BLaER1 (cell line): ENCODE data around the gene DUS2.
"Not testable (repeated sequence)": the region's sequence is repeated elsewhere in the genome, so short reads cannot be mapped to it uniquely, and the experiment has no call there.

Source experiments
- H3K27ac ChIP-seq: shearing (Covaris generic); formaldehyde crosslinking; 2 replicates; pipeline ENCODE4 v1.8.1; 2022
- H3K27me3 ChIP-seq: shearing (Covaris generic); formaldehyde crosslinking; 2 replicates; pipeline ENCODE4 v1.8.1; 2022
- H3K36me3 ChIP-seq: shearing (Covaris generic); formaldehyde crosslinking; 2 replicates; pipeline ENCODE4 v1.8.1; 2022
- H3K4me1 ChIP-seq: shearing (Covaris generic); formaldehyde crosslinking; 2 replicates; pipeline ENCODE4 v1.8.1; 2022
- H3K4me2 ChIP-seq: shearing (Covaris generic); formaldehyde crosslinking; 2 replicates; pipeline ENCODE4 v1.8.1; 2022
- H3K4me3 ChIP-seq: shearing (Covaris generic); formaldehyde crosslinking; 2 replicates; pipeline ENCODE4 v1.8.1; 2022
- H3K9ac ChIP-seq: shearing (Covaris generic); formaldehyde crosslinking; 2 replicates; pipeline ENCODE4 v1.8.1; 2022
- H3K9me3 ChIP-seq: shearing (Covaris generic); formaldehyde crosslinking; 2 replicates; pipeline ENCODE4 v1.8.1; 2022
- H4K20me1 ChIP-seq: shearing (Covaris generic); formaldehyde crosslinking; 2 replicates; pipeline ENCODE4 v1.8.1; 2022
- Cebpa-rat ChIP-seq: shearing (Covaris generic); IDR thresholded peaks from 2 replicates; pipeline ENCODE4 v1.8.1; 2022

Gene DUS2

DNA sequence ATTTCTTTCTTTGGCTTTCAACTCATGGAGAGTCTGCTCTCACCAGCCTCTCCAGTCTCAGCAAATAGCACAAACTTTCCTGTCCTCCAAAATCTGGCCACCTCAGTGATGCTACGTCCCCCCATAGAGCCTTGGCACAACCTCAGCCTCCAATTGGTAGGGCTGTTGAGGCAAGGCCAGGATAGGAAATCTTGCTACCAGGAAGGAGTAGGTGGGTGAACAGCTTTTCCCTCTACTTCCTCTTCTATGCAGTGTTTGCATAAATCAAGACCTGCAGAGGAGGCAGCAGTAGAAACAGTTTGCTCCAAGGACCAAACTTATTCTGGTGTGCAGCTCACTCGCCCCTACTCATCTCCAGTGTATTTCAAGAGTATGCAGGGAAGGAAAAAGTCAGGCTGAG is 23.1 kb upstream of the DUS2 start:
- no peak for TF ChIP-seq Cebpa-rat
- no peaks in the 10 kb centered on the region for H4K20me1 ChIP-seq
- peak overlapping the region; percentile 59; the same call in 1 of the 2 replicates for H3K27ac ChIP-seq
- H3K9me3 ChIP-seq = peaks cover 9% of the 10 kb centered on the region; the same call in 1 of the 2 replicates
- H3K4me3 ChIP-seq = no peak overlapping the region
- no peak overlapping the region for H3K9ac ChIP-seq
- no peaks in the 10 kb centered on the region for H3K27me3 ChIP-seq
- H3K4me1 ChIP-seq = peaks cover 30% of the 10 kb centered on the region
- H3K4me2 ChIP-seq = peak overlapping the region; percentile 82
- H3K36me3 ChIP-seq = no peaks in the 10 kb centered on the region

DNA sequence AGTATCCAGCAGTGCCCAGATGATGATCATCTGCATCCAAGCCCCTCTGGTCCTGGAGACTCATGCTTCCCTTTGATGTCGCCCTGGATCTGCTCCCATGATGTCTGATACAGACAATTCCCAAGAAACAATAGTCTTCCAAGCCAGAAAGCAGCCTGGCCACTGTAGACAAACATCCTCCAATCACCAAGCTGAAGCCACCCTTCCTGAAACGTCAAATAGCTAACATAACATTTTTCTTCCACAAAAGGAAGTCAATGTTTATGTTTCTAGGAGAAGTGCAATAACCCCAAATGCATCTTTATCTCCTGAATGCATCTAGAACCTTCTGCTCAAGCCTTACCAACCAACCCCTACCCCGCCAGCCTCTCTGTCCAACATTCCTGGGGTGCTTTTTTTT is 22.6 kb upstream of the DUS2 start:
- H4K20me1 ChIP-seq = no peaks in the 10 kb centered on the region
- H3K27ac ChIP-seq = 0 out of 2 replicates have a peak overlapping the region, but pooled peaks have one; percentile 59
- H3K9ac ChIP-seq = no peak overlapping the region
- no peaks in the 10 kb centered on the region for H3K27me3 ChIP-seq
- H3K4me1 ChIP-seq = peaks cover 26% of the 10 kb centered on the region
- no peaks in the 10 kb centered on the region for H3K36me3 ChIP-seq
- H3K4me3 ChIP-seq = no peak overlapping the region
- TF ChIP-seq Cebpa-rat = no peak
- peak overlapping the region; percentile 82 for H3K4me2 ChIP-seq
- H3K9me3 ChIP-seq = peaks cover 9% of the 10 kb centered on the region; the same call in 1 of the 2 replicates

DNA sequence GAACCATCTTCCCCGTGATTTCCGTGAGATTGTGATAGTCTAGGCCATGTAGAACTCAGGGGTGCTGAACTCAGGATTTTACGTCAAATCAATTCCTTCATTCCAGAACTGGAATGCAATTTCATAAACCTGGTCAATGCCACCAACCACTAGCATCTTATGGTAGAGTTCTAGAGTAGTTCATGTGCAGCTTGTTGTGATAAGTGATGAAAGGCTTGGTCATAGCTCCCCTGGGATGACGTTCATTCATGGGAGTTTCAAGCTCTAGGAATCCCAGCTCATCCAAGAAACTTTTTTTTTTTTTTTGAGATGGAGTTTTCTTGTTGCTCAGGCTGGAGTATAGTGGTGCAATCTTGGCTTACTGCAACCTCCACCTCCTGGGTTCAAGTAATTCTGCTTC is 20.1 kb upstream of the DUS2 start:
- peaks cover 5% of the 10 kb centered on the region; the same call in 1 of the 2 replicates for H3K9me3 ChIP-seq
- no peak overlapping the region for H3K9ac ChIP-seq
- H3K27ac ChIP-seq = no peak overlapping the region
- no peak overlapping the region for H3K4me2 ChIP-seq
- no peaks in the 10 kb centered on the region for H3K36me3 ChIP-seq
- TF ChIP-seq Cebpa-rat = no peak
- peaks cover 26% of the 10 kb centered on the region for H3K4me1 ChIP-seq
- no peak overlapping the region for H3K4me3 ChIP-seq
- no peaks in the 10 kb centered on the region for H4K20me1 ChIP-seq
- no peaks in the 10 kb centered on the region for H3K27me3 ChIP-seq

DNA sequence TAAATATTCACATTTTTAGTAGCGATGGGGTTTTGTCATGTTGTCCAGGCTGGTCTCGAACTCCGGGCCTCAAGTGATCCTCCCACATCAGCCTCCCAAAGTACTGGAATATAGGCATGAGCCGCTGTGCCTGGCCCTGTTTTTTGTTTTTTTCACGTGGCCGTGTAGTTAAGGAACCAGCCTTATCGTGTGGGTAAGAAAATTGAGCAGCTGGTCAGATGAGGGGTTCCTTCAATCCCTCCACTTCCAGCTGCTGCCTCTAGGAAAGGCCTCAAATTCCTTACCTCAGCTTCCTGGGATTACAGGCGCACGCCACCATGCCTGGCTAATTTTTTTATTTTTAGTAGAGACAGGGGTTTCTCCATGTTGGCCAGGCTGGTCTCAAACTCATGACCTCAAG is 17.9 kb upstream of the DUS2 start:
- Histone ChIP-seq H3K9me3 (no peaks in the 10 kb centered on the region), H3K4me3 (no peak overlapping the region), H3K9ac (no peak overlapping the region), H3K27ac (no peak overlapping the region), H3K4me2 (no peak overlapping the region), H4K20me1 (no peaks in the 10 kb centered on the region), H3K36me3 (no peaks in the 10 kb centered on the region), H3K4me1 (peaks cover 4% of the 10 kb centered on the region), H3K27me3 (no peaks in the 10 kb centered on the region)
- TF ChIP-seq Cebpa-rat = no peak

DNA sequence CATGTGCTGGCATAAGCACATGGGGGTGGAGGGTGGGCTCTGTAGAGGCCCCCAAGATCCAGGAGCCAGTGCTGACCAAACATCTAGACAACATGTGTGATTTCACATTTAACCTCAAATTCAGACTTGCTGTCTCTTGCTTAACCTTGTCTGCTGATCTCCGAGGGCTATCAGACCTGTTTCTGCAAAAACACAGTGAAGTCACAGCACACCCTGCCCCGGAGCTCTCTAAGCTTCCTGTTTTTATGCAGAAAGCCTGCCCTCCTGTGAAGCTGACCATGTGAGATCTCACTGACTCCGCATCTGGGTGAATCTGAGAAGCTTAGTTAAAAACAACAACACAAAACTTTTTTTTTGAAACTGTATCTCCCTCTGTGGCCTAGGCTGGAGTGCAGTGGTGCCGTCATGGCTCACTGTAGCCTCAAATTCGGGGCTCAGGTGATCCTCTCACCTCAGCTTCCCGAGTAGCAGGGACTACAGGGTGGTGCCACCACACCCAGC is 17.2 kb upstream of the DUS2 start:
- Histone ChIP-seq H3K9ac (no peak overlapping the region), H3K4me1 (no peaks in the 10 kb centered on the region; the same call in 1 of the 2 replicates), H3K27me3 (no peaks in the 10 kb centered on the region), H3K9me3 (no peaks in the 10 kb centered on the region), H3K4me3 (no peak overlapping the region), H3K4me2 (no peak overlapping the region), H4K20me1 (no peaks in the 10 kb centered on the region), H3K36me3 (no peaks in the 10 kb centered on the region), H3K27ac (no peak overlapping the region)
- TF ChIP-seq Cebpa-rat = no peak

DNA sequence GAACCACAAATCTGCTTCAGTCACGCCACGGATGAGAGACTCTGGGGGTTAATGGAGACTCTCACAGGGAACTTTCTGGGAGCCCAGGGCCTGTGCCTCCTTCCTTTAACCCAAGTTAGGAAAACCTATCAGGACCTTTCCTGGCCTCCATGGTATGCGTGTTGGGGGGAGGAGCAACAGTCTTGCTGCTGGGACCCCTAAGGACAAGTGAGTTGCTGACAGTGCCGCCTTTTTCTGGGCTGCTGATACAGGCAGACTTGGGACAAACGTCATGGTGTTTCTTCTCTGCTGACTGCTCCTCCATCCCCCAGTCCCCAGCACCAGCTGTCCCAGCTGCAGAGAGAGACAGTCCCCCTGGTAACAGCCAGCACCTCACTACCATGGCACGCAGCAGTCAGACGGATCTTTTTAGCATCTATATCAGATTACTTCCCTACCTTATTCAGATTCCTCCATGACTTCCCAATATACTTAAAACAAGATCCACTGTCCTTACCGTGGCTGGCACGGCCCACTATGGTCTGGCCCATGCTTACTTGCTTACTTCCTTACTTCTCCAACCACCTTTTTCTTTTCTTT is 13.8 kb upstream of the DUS2 start:
- Histone ChIP-seq H3K36me3 (no peaks in the 10 kb centered on the region), H3K4me2 (no peak overlapping the region), H3K27me3 (no peaks in the 10 kb centered on the region), H3K4me1 (no peaks in the 10 kb centered on the region; the same call in 1 of the 2 replicates), H3K9ac (no peak overlapping the region), H3K27ac (no peak overlapping the region), H3K9me3 (no peaks in the 10 kb centered on the region), H4K20me1 (no peaks in the 10 kb centered on the region), H3K4me3 (no peak overlapping the region)
- no peak for TF ChIP-seq Cebpa-rat

DNA sequence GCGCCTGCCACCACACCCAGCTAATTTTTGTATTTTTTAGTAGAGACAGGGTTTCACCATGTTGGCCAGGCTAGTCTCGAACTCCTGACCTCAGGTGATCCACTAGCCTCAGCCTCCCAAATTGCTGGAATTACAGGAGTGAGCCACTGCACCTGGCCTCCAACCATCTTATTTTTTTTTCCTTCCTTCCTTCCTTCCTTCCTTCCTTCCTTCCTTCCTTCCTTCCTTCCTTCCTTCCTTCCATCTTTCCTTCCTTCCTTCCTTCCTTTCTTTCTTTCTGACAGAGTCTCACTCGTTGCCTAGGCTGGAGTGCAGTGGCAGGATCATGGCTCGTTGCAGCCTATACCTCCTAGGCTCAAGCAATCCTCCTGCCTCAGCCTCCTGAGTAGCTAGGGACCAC is 13.2 kb upstream of the DUS2 start:
- not testable (repeated sequence) for H3K4me2 ChIP-seq, H4K20me1 ChIP-seq, H3K9ac ChIP-seq, H3K9me3 ChIP-seq, H3K27ac ChIP-seq, H3K4me1 ChIP-seq, H3K27me3 ChIP-seq, H3K4me3 ChIP-seq, H3K36me3 ChIP-seq

DNA sequence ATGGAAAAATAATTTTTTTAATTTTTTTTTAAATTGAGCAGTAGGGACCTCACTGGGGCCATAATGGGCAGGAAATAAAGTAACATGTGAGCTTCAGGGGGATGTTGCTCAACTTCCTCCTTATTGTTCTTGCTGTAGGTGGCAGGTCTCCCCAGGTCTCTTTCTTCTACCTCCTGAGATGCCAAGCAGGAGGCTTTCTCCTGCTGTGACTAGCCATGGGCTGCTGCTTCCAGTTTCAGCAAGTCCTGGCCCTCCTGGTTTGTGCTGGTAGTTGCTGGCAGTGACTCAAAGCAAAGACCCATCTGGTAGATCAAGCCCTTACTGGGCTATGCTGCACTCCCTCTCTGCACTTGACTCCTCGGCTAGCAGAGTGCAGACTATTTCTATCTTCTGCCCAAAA is 9.6 kb upstream of the DUS2 start:
- no peaks in the 10 kb centered on the region for H3K27me3 ChIP-seq
- H3K9me3 ChIP-seq = no peaks in the 10 kb centered on the region
- no peak for TF ChIP-seq Cebpa-rat
- no peak overlapping the region for H3K27ac ChIP-seq
- H4K20me1 ChIP-seq = no peaks in the 10 kb centered on the region
- H3K4me3 ChIP-seq = no peak overlapping the region
- no peak overlapping the region for H3K4me2 ChIP-seq
- H3K36me3 ChIP-seq = no peaks in the 10 kb centered on the region
- no peak overlapping the region for H3K9ac ChIP-seq
- no peaks in the 10 kb centered on the region for H3K4me1 ChIP-seq

DNA sequence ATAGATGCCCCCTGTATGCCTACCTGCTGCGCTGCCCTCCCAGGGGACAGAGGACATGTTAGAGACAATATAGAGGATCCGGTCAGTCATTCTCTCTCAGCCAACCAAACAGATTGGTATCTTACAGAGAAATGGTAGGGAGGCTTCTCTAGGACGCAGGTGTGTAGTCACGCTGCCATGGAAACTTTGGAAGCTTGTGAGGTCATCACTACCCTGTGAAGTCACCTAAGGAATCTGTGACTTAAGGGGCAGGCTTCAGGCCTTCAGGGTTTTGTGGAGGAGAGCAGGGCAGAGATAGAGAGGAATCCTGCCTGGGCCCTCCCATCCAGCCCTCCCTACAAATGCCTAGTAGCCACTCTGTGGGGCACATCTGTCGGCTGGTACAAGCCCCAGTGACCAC is 7.4 kb upstream of the DUS2 start, which contains the start of gene DPEP2NB:
TSS of gene DPEP2NB (minus strand) at position 231 of the 400 bp plus-strand sequence. CDS start at position 90, 141 bp downstream.
- no peaks in the 10 kb centered on the region for H3K4me1 ChIP-seq
- H3K4me2 ChIP-seq = no peak within 1 kb of the TSS
- no peaks in the 10 kb centered on the region for H3K36me3 ChIP-seq
- H3K27ac ChIP-seq = no peak within 1 kb of the TSS
- H4K20me1 ChIP-seq = no peaks in the 10 kb centered on the region
- no peak for TF ChIP-seq Cebpa-rat
- H3K9ac ChIP-seq = no peak within 1 kb of the TSS
- no peaks in the 10 kb centered on the region for H3K27me3 ChIP-seq
- no peak within 1 kb of the TSS for H3K4me3 ChIP-seq
- no peaks in the 10 kb centered on the region for H3K9me3 ChIP-seq

DNA sequence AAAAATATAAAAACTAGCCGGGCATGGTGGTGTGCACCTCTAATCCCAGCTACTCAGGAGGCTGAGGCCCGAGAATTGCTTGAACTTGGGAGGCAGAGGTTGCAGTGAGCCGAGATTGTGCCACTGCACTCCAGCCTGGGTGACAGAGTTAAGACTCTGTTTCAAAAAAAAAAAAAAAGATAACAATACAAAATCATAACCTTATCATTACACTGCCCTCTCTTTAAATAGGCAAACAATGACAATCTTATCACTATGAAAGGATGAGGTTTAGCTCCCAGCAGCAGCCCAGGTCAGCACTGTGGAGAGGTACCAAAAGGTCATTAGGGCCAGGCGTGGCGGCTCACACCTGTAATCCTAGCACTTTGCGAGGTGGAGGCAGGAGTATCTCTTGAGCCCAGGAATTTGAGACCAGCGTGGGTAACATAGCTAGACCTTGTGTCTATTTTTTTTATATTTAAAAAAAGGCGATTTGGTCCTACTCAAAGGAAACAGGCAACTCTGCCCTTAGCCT is 3.9 kb upstream of the DUS2 start:
- no peak for TF ChIP-seq Cebpa-rat
- H3K9ac ChIP-seq = no peak overlapping the region

More for the DNA sequence above, 3.9 kb upstream of the DUS2 start:
- H3K9me3 ChIP-seq = no peaks in the 10 kb centered on the region
- no peaks in the 10 kb centered on the region for H3K27me3 ChIP-seq
- H3K27ac ChIP-seq = no peak overlapping the region
- peaks cover 12% of the 10 kb centered on the region for H3K36me3 ChIP-seq
- peaks cover 22% of the 10 kb centered on the region for H3K4me1 ChIP-seq
- H3K4me3 ChIP-seq = no peak overlapping the region
- peaks cover 17% of the 10 kb centered on the region; the same call in 1 of the 2 replicates for H4K20me1 ChIP-seq
- no peak overlapping the region for H3K4me2 ChIP-seq
